OCI-LY7 (cell line): Measurements from ENCODE around the gene FAM47E.

Experiments used
- EZH2phosphoT487 ChIP-seq: fragments of 200-600 bp; sonication (generic); IDR thresholded peaks from 2 replicates; pipeline ENCODE4 v1.6.1; 2018; ENCODE audit warnings: low read depth, borderline replicate concordance, mild to moderate bottlenecking, mixed run types, antibody characterized with exemption, low read length, moderate library complexity, mixed read lengths
- TF ChIP-seq, protein P1 (sequence below): fragments of 200-600 bp; sonication (generic); conservative IDR thresholded peaks from 2 replicates; pipeline ENCODE4 v1.5.1; 2014; ENCODE audit warnings: mild to moderate bottlenecking, antibody characterized with exemption, low read length, moderate library complexity, mixed read lengths

DNA sequence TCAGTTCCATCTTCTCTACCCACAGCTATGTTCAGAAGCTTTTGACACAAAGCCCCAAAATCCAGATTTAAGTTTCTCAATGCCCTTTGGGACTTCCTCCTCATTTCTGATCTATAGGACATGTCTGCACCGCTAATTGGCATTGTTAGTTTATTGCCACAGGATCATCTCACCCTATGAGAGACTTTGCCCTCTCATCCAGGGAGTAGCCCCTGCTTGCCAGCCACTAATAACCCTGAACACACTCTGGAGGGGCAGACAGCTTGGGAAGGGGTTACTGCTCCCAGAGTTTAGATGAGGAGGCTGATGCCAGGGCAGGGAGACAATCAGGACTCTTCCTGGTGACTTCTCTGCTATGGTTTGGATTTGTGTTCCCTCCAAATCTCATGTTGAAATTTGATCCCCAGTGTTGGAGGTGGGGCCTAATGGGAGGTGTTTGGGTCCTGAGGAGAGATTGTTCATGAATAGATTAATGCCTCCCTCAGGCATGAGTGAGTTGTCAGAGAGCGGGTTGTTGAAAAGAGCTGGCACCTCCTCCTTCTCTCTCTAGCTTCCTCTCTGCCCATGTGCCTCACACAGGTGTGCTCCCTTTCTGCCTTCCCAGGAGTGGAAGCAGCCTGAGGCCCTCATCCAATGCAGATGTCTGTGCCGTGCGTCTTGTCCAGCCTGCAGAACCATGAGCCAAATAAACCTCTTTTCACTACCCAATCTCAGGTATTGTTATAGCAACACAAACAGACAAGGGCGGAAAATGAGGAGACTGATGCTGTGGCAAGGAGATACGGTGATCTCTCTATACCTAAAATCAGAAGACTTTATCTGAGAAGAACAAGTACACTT lies 34.3 kb upstream of the FAM47E start:
- TF ChIP-seq, protein P1, sequence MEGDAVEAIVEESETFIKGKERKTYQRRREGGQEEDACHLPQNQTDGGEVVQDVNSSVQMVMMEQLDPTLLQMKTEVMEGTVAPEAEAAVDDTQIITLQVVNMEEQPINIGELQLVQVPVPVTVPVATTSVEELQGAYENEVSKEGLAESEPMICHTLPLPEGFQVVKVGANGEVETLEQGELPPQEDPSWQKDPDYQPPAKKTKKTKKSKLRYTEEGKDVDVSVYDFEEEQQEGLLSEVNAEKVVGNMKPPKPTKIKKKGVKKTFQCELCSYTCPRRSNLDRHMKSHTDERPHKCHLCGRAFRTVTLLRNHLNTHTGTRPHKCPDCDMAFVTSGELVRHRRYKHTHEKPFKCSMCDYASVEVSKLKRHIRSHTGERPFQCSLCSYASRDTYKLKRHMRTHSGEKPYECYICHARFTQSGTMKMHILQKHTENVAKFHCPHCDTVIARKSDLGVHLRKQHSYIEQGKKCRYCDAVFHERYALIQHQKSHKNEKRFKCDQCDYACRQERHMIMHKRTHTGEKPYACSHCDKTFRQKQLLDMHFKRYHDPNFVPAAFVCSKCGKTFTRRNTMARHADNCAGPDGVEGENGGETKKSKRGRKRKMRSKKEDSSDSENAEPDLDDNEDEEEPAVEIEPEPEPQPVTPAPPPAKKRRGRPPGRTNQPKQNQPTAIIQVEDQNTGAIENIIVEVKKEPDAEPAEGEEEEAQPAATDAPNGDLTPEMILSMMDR: no peak
- TF ChIP-seq EZH2phosphoT487: no peak
